Dedifferentiated amniotic fluid mesenchymal stem cell (primary cell): ENCODE data around the gene NLGN1.

Experiments
- DNase-seq: peaks from one replicate; pipeline ENCODE4 v3.0.0-alpha.2; 2016; ENCODE audit errors: extremely low spot score

Gene NLGN1

GRCh38 chr3:174331095-174331800 is 933.7 kb downstream of the NLGN1 start:
- DNase-seq, result no peak

- DNase-seq, result no peak
Observed at GRCh38 chr3:174332391-174332790, 934.8 kb downstream of the NLGN1 start.

GRCh38 chr3:174333640-174334039 is 936.1 kb downstream of the NLGN1 start:
- DNase-seq, result no peak

- no peak for DNase-seq
Observed at GRCh38 chr3:174334111-174334510, 936.6 kb downstream of the NLGN1 start.

GRCh38 chr3:174335324-174335723 is 937.8 kb downstream of the NLGN1 start:
- no peak for DNase-seq

- DNase-seq, result no peak
Observed at GRCh38 chr3:174335910-174336309, 938.4 kb downstream of the NLGN1 start.
